Activated CD4-positive, alpha-beta memory T cell treated with anti-CD3 and anti-CD28 coated beads, Interleukin-2, amount 10 ng/mL, durations not matched to agents 7 days and 5 days (primary cell): Measurements from ENCODE around the gene PIGU. TPM values are rescaled to one million over a fixed set of nuclear protein-coding genes. Genes with fewer than 3 reads are reported as not detected.

Experiments used
- CTCF ChIA-PET: fragments of 350-600 bp; sonication (Branson Sonifier 250); formaldehyde crosslinking; loops from one replicate; lab custom pipeline; 2021; ENCODE audit warnings: antibody characterized with exemption, inconsistent platforms; lab: Charles Lee
- POLR2A ChIA-PET: fragments of 350-600 bp; sonication (Branson Sonifier 250); formaldehyde crosslinking; loops from one replicate; lab custom pipeline; 2021; ENCODE audit warnings: antibody characterized with exemption; lab: Charles Lee
- DNase-seq: peaks from one replicate; pipeline ENCODE4 v3.0.0-alpha.2; 2020
- H3K27ac Mint-ChIP-seq: one replicate; pipeline ENCODE4 v1.8.0; 2021; ENCODE audit warnings: mild to moderate bottlenecking, mixed read lengths
- H3K27me3 Mint-ChIP-seq: one replicate; pipeline ENCODE4 v1.8.0; 2021; ENCODE audit warnings: mixed read lengths
- H3K36me3 Mint-ChIP-seq: one replicate; pipeline ENCODE4 v1.8.0; 2021; ENCODE audit warnings: low read depth, mixed read lengths
- H3K4me1 Mint-ChIP-seq: one replicate; pipeline ENCODE4 v1.8.0; 2021; ENCODE audit warnings: mixed read lengths
- H3K4me3 Mint-ChIP-seq: one replicate; pipeline ENCODE4 v1.8.0; 2021; ENCODE audit warnings: mild to moderate bottlenecking, mixed read lengths
- H3K9me3 Mint-ChIP-seq: one replicate; pipeline ENCODE4 v1.8.0; 2021; ENCODE audit warnings: mixed read lengths
- total RNA-seq, 2 experiments: library from RNA; stranded (reverse); gene quantifications; one replicate each; pipeline ENCODE4 v1.2.3, GENCODE V29; 2021

PIGU gene
- total RNA-seq, 2 experiments from 2014 or later: 18.3 to 18.6 TPM

- CTCF ChIA-PET: no interaction called here
- Mint-ChIP-seq H3K27ac (no peak overlapping the region), H3K27me3 (no peaks in the 10 kb centered on the region), H3K4me1 (peaks cover 35% of the 10 kb centered on the region), H3K36me3 (peaks cover 8% of the 10 kb centered on the region), H3K9me3 (no peaks in the 10 kb centered on the region), H3K4me3 (no peak overlapping the region)
- no peak for DNase-seq
- POLR2A ChIA-PET: interaction anchor here (1.6 kb wide), 1 partner anchor 15 kb away, joined by 5 read pairs; no protein-coding TSS in a partner anchor
These were observed 98.9 kb downstream of the PIGU start for GRCh38 chr20:34578025-34578424.

GRCh38 chr20:34577061-34577460 lies 99.8 kb downstream of the PIGU start:
- ChIA-PET POLR2A (no interaction called here), CTCF (no interaction called here)
- Mint-ChIP-seq H3K27me3 (no peaks in the 10 kb centered on the region), H3K27ac (no peak overlapping the region), H3K9me3 (no peaks in the 10 kb centered on the region), H3K4me3 (no peak overlapping the region), H3K36me3 (peaks cover 8% of the 10 kb centered on the region), H3K4me1 (peaks cover 30% of the 10 kb centered on the region)
- no peak for DNase-seq

GRCh38 chr20:34575756-34576155 lies 101.1 kb downstream of the PIGU start:
- no peak for DNase-seq
- ChIA-PET CTCF (no interaction called here), POLR2A (no interaction called here)
- H3K4me1 Mint-ChIP-seq: peaks cover 24% of the 10 kb centered on the region
- no peaks in the 10 kb centered on the region for H3K9me3 Mint-ChIP-seq
- H3K27ac Mint-ChIP-seq: no peak overlapping the region
- peaks cover 12% of the 10 kb centered on the region for H3K36me3 Mint-ChIP-seq
- no peaks in the 10 kb centered on the region for H3K27me3 Mint-ChIP-seq
- no peak overlapping the region for H3K4me3 Mint-ChIP-seq

- no peak overlapping the region for H3K27ac Mint-ChIP-seq
- H3K4me3 Mint-ChIP-seq: no peak overlapping the region
- peaks cover 20% of the 10 kb centered on the region for H3K4me1 Mint-ChIP-seq
- DNase-seq: no peak
- peaks cover 9% of the 10 kb centered on the region for H3K36me3 Mint-ChIP-seq
- POLR2A ChIA-PET: no interaction called here
- CTCF ChIA-PET: no interaction called here
- H3K9me3 Mint-ChIP-seq: no peaks in the 10 kb centered on the region
- H3K27me3 Mint-ChIP-seq: no peaks in the 10 kb centered on the region
These were observed 101.6 kb downstream of the PIGU start for GRCh38 chr20:34575271-34575670.

- H3K36me3 Mint-ChIP-seq: peaks cover 7% of the 10 kb centered on the region
- peaks cover 16% of the 10 kb centered on the region for H3K4me1 Mint-ChIP-seq
- no peak overlapping the region for H3K27ac Mint-ChIP-seq
- H3K4me3 Mint-ChIP-seq: no peak overlapping the region
- ChIA-PET CTCF (no interaction called here), POLR2A (no interaction called here)
- no peak for DNase-seq
- no peaks in the 10 kb centered on the region for H3K27me3 Mint-ChIP-seq
- no peaks in the 10 kb centered on the region for H3K9me3 Mint-ChIP-seq
These were observed 102.0 kb downstream of the PIGU start for GRCh38 chr20:34574861-34575260.

- Mint-ChIP-seq H3K27me3 (no peaks in the 10 kb centered on the region), H3K27ac (no peak overlapping the region), H3K9me3 (no peaks in the 10 kb centered on the region), H3K36me3 (peaks cover 5% of the 10 kb centered on the region), H3K4me1 (peaks cover 12% of the 10 kb centered on the region), H3K4me3 (no peak overlapping the region)
- CTCF ChIA-PET: no interaction called here
- POLR2A ChIA-PET: no interaction called here
- DNase-seq: no peak
These were observed 102.5 kb downstream of the PIGU start for GRCh38 chr20:34574426-34574825.

- Mint-ChIP-seq H3K4me3 (no peak overlapping the region), H3K9me3 (no peaks in the 10 kb centered on the region), H3K27me3 (no peaks in the 10 kb centered on the region), H3K4me1 (peaks cover 8% of the 10 kb centered on the region), H3K36me3 (peaks cover 5% of the 10 kb centered on the region), H3K27ac (no peak overlapping the region)
- POLR2A ChIA-PET: no interaction called here
- DNase-seq: no peak
- CTCF ChIA-PET: no interaction called here
These were observed 103.2 kb downstream of the PIGU start for GRCh38 chr20:34573541-34574300.

- Mint-ChIP-seq H3K27me3 (no peaks in the 10 kb centered on the region), H3K27ac (no peak overlapping the region), H3K9me3 (no peaks in the 10 kb centered on the region), H3K4me3 (no peak overlapping the region), H3K4me1 (peaks cover 8% of the 10 kb centered on the region), H3K36me3 (peaks cover 5% of the 10 kb centered on the region)
- ChIA-PET POLR2A (interaction anchor here (1.1 kb wide), 1 partner anchor 10 kb away, joined by 3 read pairs; no protein-coding TSS in a partner anchor), CTCF (interaction anchor here (0.6 to 1.7 kb wide), 4 partner anchors 33 to 259 kb away, joined by 3 to 4 read pairs (median 3); no protein-coding TSS in a partner anchor)
- no peak for DNase-seq
These were observed 105.1 kb downstream of the PIGU start for GRCh38 chr20:34571753-34572152.

- Mint-ChIP-seq H3K27me3 (no peaks in the 10 kb centered on the region), H3K4me1 (peaks cover 8% of the 10 kb centered on the region), H3K9me3 (no peaks in the 10 kb centered on the region), H3K36me3 (peaks cover 5% of the 10 kb centered on the region), H3K4me3 (no peak overlapping the region), H3K27ac (no peak overlapping the region)
- CTCF ChIA-PET: interaction anchor here (0.9 to 1.7 kb wide), 3 partner anchors 33 to 258 kb away, joined by 3 to 4 read pairs (median 3); no protein-coding TSS in a partner anchor
- POLR2A ChIA-PET: interaction anchor here (1.1 kb wide), 1 partner anchor 9 kb away, joined by 3 read pairs; no protein-coding TSS in a partner anchor
- no peak for DNase-seq
These were observed 106.0 kb downstream of the PIGU start for GRCh38 chr20:34570859-34571306.

- Mint-ChIP-seq H3K36me3 (peaks cover 5% of the 10 kb centered on the region), H3K27ac (no peak overlapping the region), H3K4me1 (peaks cover 8% of the 10 kb centered on the region), H3K9me3 (no peaks in the 10 kb centered on the region), H3K4me3 (no peak overlapping the region), H3K27me3 (no peaks in the 10 kb centered on the region)
- ChIA-PET POLR2A (interaction anchor here (0.7 to 1.1 kb wide), 2 partner anchors 8 to 11 kb away, joined by 3 to 6 read pairs; partner anchors contain the start of gene MAP1LC3A), CTCF (interaction anchor here (0.6 kb wide), 1 partner anchor 1742 kb away, joined by 4 read pairs; no protein-coding TSS in a partner anchor)
- DNase-seq: no peak
These were observed 107.3 kb downstream of the PIGU start for GRCh38 chr20:34569598-34569997.

GRCh38 chr20:34567892-34568865 lies 108.7 kb downstream of the PIGU start:
- H3K36me3 Mint-ChIP-seq: peaks cover 5% of the 10 kb centered on the region
- H3K27me3 Mint-ChIP-seq: no peaks in the 10 kb centered on the region
- no peak overlapping the region for H3K27ac Mint-ChIP-seq
- ChIA-PET POLR2A (interaction anchor here (1.0 kb wide), 1 partner anchor 10 kb away, joined by 3 read pairs; the partner anchor contains the start of gene MAP1LC3A), CTCF (interaction anchor here (0.7 to 0.8 kb wide), 2 partner anchors 135 to 140 kb away, joined by 3 read pairs; no protein-coding TSS in a partner anchor)
- DNase-seq: no peak
- no peak overlapping the region for H3K4me3 Mint-ChIP-seq
- peaks cover 8% of the 10 kb centered on the region for H3K4me1 Mint-ChIP-seq
- no peaks in the 10 kb centered on the region for H3K9me3 Mint-ChIP-seq

- CTCF ChIA-PET: no interaction called here
- Mint-ChIP-seq H3K27ac (no peak overlapping the region), H3K36me3 (peaks cover 5% of the 10 kb centered on the region)
These were observed 109.7 kb downstream of the PIGU start for GRCh38 chr20:34566978-34567891.

More at GRCh38 chr20:34566978-34567891, 109.7 kb downstream of the PIGU start:
- DNase-seq: no peak
- H3K27me3 Mint-ChIP-seq: no peaks in the 10 kb centered on the region
- no peaks in the 10 kb centered on the region for H3K9me3 Mint-ChIP-seq
- peaks cover 8% of the 10 kb centered on the region for H3K4me1 Mint-ChIP-seq
- no peak overlapping the region for H3K4me3 Mint-ChIP-seq
- POLR2A ChIA-PET: interaction anchor here (1.0 kb wide), 1 partner anchor 9 kb away, joined by 3 read pairs; the partner anchor contains the start of gene MAP1LC3A
